Measurements from ENCODE around the gene USP21. TPM values are rescaled to one million over a fixed set of nuclear protein-coding genes. Genes with fewer than 3 reads are reported as not detected.
A peak's percentile ranks its signal among the peaks of the same experiment; 100 is the strongest.

The USP21 gene
- total and polyA plus RNA-seq, 9 of the 15 experiments (the other 6 are each of a cell fraction or from before 2014, with no cell fraction given) = 4.9 to 52.4 (median 21.6) TPM

- H3K4me1 ChIP-seq (replicated peaks in 1 of 2; ENCODE audit: control insufficient read depth in 2 of 2, insufficient read depth in 2 of 2, low read length in 2 of 2) = peaks cover 68 to 80% of the 10 kb centered on the region in 2 experiments
- peaks cover 60% of the 10 kb centered on the region for H3K36me3 ChIP-seq (ENCODE audit: control insufficient read depth, insufficient read depth, low read length)
- H3K9me3 ChIP-seq (replicated peaks; ENCODE audit: control insufficient read depth, insufficient read depth, low read depth, low read length) = no peaks in the 10 kb centered on the region
- ChIA-PET CTCF (ENCODE audit: low intra/inter-chr PET ratio) (no interaction called here), POLR2A (interaction anchor here (0.6 to 1.7 kb wide), 4 partner anchors 9 to 232 kb away, joined by 3 to 12 read pairs (median 4); partner anchors contain the start of gene UFC1)
- H2AFZ ChIP-seq (ENCODE audit: low read depth, low read length) = no peak overlapping the region
- ATAC-seq (no peak), FAIRE-seq (no peak), DNase-seq (ENCODE audit: extremely low read depth in 1 of 4, low spot score in 3 of 4) (no peak)
- H3K27me3 ChIP-seq (ENCODE audit: control insufficient read depth in 2 of 2, insufficient read depth in 2 of 2, low read length in 2 of 2) = no peaks in the 10 kb centered on the region
- H3K4me2 ChIP-seq (ENCODE audit: insufficient read depth, low read length) = peak overlapping the region; percentile 83
- 91% methylated on average over 10 of the region's 10 CpGs for WGBS (ENCODE audit: insufficient coverage, low coverage, missing lambda C conversion rate)
- H3K27ac ChIP-seq (ENCODE audit: extremely low read depth, low read depth, low read length) = peak overlapping the region; percentile 78; the same call in 2 of the 3 replicates
- peaks cover 66% of the 10 kb centered on the region for H3K79me2 ChIP-seq (ENCODE audit: control insufficient read depth, insufficient read depth, low read length)
- no peaks in the 10 kb centered on the region for H4K20me1 ChIP-seq (replicated peaks; ENCODE audit: control insufficient read depth, insufficient read depth, low read length)
- no peak overlapping the region for H3K4me3 ChIP-seq
- intact Hi-C loops (cut with micrococcal nuclease) (no loop called here), in situ Hi-C loops (cut with MboI) (no loop called here)
- no peaks in the 10 kb centered on the region for H3K9me1 ChIP-seq (ENCODE audit: control insufficient read depth, insufficient read depth, low read length)
- H3K9ac ChIP-seq (ENCODE audit: insufficient read depth in 1 of 2, low read depth in 2 of 2, low read length in 2 of 2) = peak overlapping the region; percentile 65 to 88; a peak in 3 of 4 replicates
- no TSS peak for BruUV-seq (replicated peaks)
- TF ChIP-seq NCOA2 (IDR thresholded peaks at IDR 0.05; ENCODE audit: partially characterized antibody in 2 of 2) (no peak), KLF16 (IDR thresholded peaks at IDR 0.05) (no peak), CUX1 (CRISPR knock-in tag; IDR thresholded peaks at IDR 0.05) (no peak), PHF20 (IDR thresholded peaks at IDR 0.05; ENCODE audit: partially characterized antibody) (no peak), MTF1 (CRISPR knock-in tag; IDR thresholded peaks at IDR 0.05; ENCODE audit: borderline replicate concordance) (no peak), RBBP5 (IDR thresholded peaks at IDR 0.05; ENCODE audit: borderline replicate concordance, insufficient read depth, low read length, poor library complexity, severe bottlenecking) (no peak), ZNF121 (CRISPR knock-in tag; conservative IDR thresholded peaks at IDR 0.05) (no peak), DLX4 (CRISPR knock-in tag; IDR thresholded peaks at IDR 0.05) (no peak), E2F8 (IDR thresholded peaks at IDR 0.05; ENCODE audit: low read depth, partially characterized antibody) (no peak), NR2C2 (CRISPR knock-in tag; IDR thresholded peaks at IDR 0.05) (no peak), NR2C2 (tag; IDR thresholded peaks at IDR 0.05) (no peak), JUN (IDR thresholded peaks at IDR 0.05; ENCODE audit: borderline replicate concordance, low read depth, low read length) (no peak), JUN (CRISPR knock-in tag; IDR thresholded peaks at IDR 0.05; ENCODE audit: borderline replicate concordance) (no peak), CEBPB (tag; IDR thresholded peaks at IDR 0.05) (no peak), SMC3 (conservative IDR thresholded peaks at IDR 0.05; ENCODE audit: insufficient read depth, low read depth, low read length) (no peak)
Measured at GRCh38 chr1:161162806-161163205, 3.5 kb downstream of the USP21 start.
